Activated CD4-positive, alpha-beta memory T cell treated with anti-CD3 and anti-CD28 coated beads, Interleukin-2, amount 10 ng/mL, durations not matched to agents 7 days and 5 days (primary cell): ENCODE data around the gene OLFM1. TPM values are rescaled to one million over a fixed set of nuclear protein-coding genes. Genes with fewer than 3 reads are reported as not detected.
"Not testable (repeated sequence)": the region's sequence is repeated elsewhere in the genome, so short reads cannot be mapped to it uniquely, and the experiment has no call there.

Experiments used
- CTCF ChIA-PET: fragments of 350-600 bp; sonication (Branson Sonifier 250); formaldehyde crosslinking; loops from one replicate; lab custom pipeline; 2021; ENCODE audit warnings: antibody characterized with exemption, inconsistent platforms; lab: Charles Lee
- POLR2A ChIA-PET: fragments of 350-600 bp; sonication (Branson Sonifier 250); formaldehyde crosslinking; loops from one replicate; lab custom pipeline; 2021; ENCODE audit warnings: antibody characterized with exemption; lab: Charles Lee
- DNase-seq: peaks from one replicate; pipeline ENCODE4 v3.0.0-alpha.2; 2020
- H3K27ac Mint-ChIP-seq: one replicate; pipeline ENCODE4 v1.8.0; 2021; ENCODE audit warnings: mild to moderate bottlenecking, mixed read lengths
- H3K27me3 Mint-ChIP-seq: one replicate; pipeline ENCODE4 v1.8.0; 2021; ENCODE audit warnings: mixed read lengths
- H3K36me3 Mint-ChIP-seq: one replicate; pipeline ENCODE4 v1.8.0; 2021; ENCODE audit warnings: low read depth, mixed read lengths
- H3K4me1 Mint-ChIP-seq: one replicate; pipeline ENCODE4 v1.8.0; 2021; ENCODE audit warnings: mixed read lengths
- H3K4me3 Mint-ChIP-seq: one replicate; pipeline ENCODE4 v1.8.0; 2021; ENCODE audit warnings: mild to moderate bottlenecking, mixed read lengths
- H3K9me3 Mint-ChIP-seq: one replicate; pipeline ENCODE4 v1.8.0; 2021; ENCODE audit warnings: mixed read lengths
- total RNA-seq, 2 experiments: library from RNA; stranded (reverse); gene quantifications; one replicate each; pipeline ENCODE4 v1.2.3, GENCODE V29; 2021

Gene OLFM1
- total RNA-seq, 2 experiments from 2014 or later: not detected

DNA sequence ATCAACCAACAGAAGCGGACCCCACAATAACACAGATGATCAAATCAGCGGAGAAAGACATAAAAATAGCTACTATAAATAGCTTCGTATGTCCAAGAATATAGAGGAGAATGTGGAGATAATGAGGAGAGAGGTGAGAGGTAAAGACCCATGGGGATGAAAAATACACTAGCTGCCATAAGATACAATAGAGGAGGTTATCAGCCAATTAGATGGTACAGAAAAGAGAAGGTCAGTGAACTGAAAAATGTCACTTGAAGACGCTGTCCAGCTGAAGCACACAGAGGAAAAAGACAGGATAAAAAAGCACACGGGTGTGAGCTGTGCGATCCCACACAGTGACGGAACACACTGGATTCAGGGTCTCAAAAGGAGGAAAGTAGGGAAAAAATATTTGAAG, 73.4 kb downstream of the OLFM1 start:
- H3K4me1 Mint-ChIP-seq: no peaks in the 10 kb centered on the region
- no peaks in the 10 kb centered on the region for H3K27me3 Mint-ChIP-seq
- no peak overlapping the region for H3K27ac Mint-ChIP-seq
- no peaks in the 10 kb centered on the region for H3K36me3 Mint-ChIP-seq
- CTCF ChIA-PET: no interaction called here
- DNase-seq: no peak
- POLR2A ChIA-PET: no interaction called here
- no peaks in the 10 kb centered on the region for H3K9me3 Mint-ChIP-seq
- no peak overlapping the region for H3K4me3 Mint-ChIP-seq

GRCh38 chr9:135162599-135162998, 75.1 kb downstream of the OLFM1 start:
- H3K9me3 Mint-ChIP-seq, H3K36me3 Mint-ChIP-seq, POLR2A ChIA-PET, H3K4me3 Mint-ChIP-seq, H3K27me3 Mint-ChIP-seq, CTCF ChIA-PET, H3K27ac Mint-ChIP-seq, DNase-seq, H3K4me1 Mint-ChIP-seq: not testable (repeated sequence)

- POLR2A ChIA-PET: no interaction called here
- CTCF ChIA-PET: no interaction called here
Measured at GRCh38 chr9:135163023-135163780, 75.7 kb downstream of the OLFM1 start.

DNA sequence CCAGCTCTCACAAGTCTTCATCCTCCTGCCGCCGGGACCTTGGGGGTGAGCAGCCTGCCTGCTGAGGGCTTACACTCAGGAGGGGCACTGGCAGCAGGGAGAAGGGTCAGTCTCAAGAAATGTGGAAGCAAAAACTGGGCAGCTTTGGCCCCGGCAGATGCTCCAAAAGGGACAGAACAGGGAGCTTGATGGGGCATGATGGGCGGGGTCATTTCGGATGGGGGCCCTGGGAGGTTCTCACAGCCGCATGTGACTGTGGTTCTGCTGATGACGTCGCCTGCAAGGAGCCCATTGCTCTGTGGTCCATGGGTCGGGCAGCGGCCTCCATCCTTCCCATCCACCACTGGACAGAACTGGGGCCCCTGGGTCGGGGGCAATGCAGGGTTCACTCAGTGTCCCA, 76.6 kb downstream of the OLFM1 start:
- H3K36me3 Mint-ChIP-seq: no peaks in the 10 kb centered on the region
- no peak overlapping the region for H3K4me3 Mint-ChIP-seq
- no peaks in the 10 kb centered on the region for H3K9me3 Mint-ChIP-seq
- POLR2A ChIA-PET: no interaction called here
- H3K27ac Mint-ChIP-seq: no peak overlapping the region
- no peaks in the 10 kb centered on the region for H3K27me3 Mint-ChIP-seq
- DNase-seq: no peak
- CTCF ChIA-PET: no interaction called here
- no peaks in the 10 kb centered on the region for H3K4me1 Mint-ChIP-seq

More at GRCh38 chr9:135163023-135163780, 75.7 kb downstream of the OLFM1 start:
- Mint-ChIP-seq H3K36me3 (no peaks in the 10 kb centered on the region), H3K4me3 (no peak overlapping the region), H3K27me3 (no peaks in the 10 kb centered on the region), H3K9me3 (no peaks in the 10 kb centered on the region), H3K27ac (no peak overlapping the region), H3K4me1 (no peaks in the 10 kb centered on the region)
- no peak for DNase-seq

- H3K9me3 Mint-ChIP-seq: peaks cover 5% of the 10 kb centered on the region
- H3K4me3 Mint-ChIP-seq: no peak overlapping the region
- no peak overlapping the region for H3K27ac Mint-ChIP-seq
- no peaks in the 10 kb centered on the region for H3K36me3 Mint-ChIP-seq
- H3K4me1 Mint-ChIP-seq: no peaks in the 10 kb centered on the region
- DNase-seq: no peak
- ChIA-PET CTCF (no interaction called here), POLR2A (no interaction called here)
- no peaks in the 10 kb centered on the region for H3K27me3 Mint-ChIP-seq
Measured at GRCh38 chr9:135165003-135165711, 77.7 kb downstream of the OLFM1 start.

DNA sequence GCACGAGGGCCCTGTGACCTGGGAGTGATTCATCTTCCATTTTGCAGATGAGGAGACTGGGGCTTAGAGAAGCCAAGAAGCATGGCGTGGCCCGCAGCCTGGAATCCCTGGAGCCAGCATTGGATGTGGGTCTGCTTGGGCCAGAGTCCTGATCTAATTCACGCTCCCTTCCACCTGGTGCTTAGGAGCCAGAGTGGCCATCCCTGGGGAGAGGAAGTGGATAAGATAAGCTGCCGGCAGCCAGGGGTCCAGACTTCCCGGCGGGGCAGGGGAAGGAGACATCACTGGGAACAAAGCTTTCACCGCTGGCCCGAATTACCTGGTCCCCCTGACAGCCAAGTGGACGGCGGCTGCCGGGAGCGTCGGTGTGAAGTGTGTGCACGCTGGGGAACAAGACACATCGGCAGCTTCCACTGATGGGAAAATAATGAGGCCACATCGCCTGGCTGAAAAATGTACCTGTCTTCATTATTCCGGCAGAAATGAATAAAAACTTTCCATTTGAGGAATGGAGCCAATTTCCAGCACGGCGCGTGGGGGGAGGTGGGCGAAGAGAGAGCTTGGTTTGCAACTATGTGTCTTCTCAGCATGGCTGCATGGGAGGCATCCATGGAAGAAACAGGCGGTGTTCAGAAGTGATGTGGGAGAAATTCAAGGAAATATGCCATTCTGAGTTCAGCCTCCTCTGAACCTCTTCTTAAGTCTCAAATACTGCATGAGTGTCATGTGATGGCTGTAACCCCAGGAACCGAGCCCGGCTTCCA, 78.5 kb downstream of the OLFM1 start:
- ChIA-PET POLR2A (no interaction called here), CTCF (no interaction called here)
- Mint-ChIP-seq H3K4me3 (no peak overlapping the region), H3K27me3 (no peaks in the 10 kb centered on the region), H3K36me3 (no peaks in the 10 kb centered on the region), H3K9me3 (peaks cover 5% of the 10 kb centered on the region), H3K4me1 (no peaks in the 10 kb centered on the region), H3K27ac (no peak overlapping the region)
- no peak for DNase-seq

DNA sequence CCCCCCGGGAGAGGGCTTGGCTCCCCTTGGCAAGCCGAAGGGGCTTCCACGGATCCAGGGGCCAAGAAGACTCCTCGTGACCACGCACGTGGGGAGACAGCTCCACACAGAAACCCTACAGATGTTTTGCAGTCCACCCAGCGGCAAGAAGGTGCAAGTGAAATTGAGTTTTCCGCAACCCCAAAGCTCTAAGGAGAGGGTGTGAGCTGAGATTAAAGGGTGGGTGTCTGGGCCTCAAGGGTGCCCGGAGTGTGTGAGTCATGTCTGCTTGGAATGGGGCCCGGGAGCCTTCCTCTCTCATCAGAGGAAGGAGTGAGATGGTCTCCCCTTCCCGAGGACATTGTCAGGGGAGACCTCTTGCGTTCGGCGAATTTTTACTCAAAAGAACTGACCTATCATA, 79.1 kb downstream of the OLFM1 start:
- H3K4me1 Mint-ChIP-seq: no peaks in the 10 kb centered on the region
- H3K27ac Mint-ChIP-seq: no peak overlapping the region
- ChIA-PET POLR2A (no interaction called here), CTCF (no interaction called here)
- no peak for DNase-seq
- peaks cover 5% of the 10 kb centered on the region for H3K9me3 Mint-ChIP-seq
- no peaks in the 10 kb centered on the region for H3K36me3 Mint-ChIP-seq
- no peaks in the 10 kb centered on the region for H3K27me3 Mint-ChIP-seq
- no peak overlapping the region for H3K4me3 Mint-ChIP-seq

GRCh38 chr9:135167356-135167755, 79.9 kb downstream of the OLFM1 start:
- no peak for DNase-seq
- Mint-ChIP-seq H3K36me3 (no peaks in the 10 kb centered on the region), H3K27ac (no peak overlapping the region), H3K9me3 (peaks cover 5% of the 10 kb centered on the region), H3K4me3 (no peak overlapping the region), H3K27me3 (no peaks in the 10 kb centered on the region), H3K4me1 (no peaks in the 10 kb centered on the region)
- ChIA-PET POLR2A (no interaction called here), CTCF (no interaction called here)

DNA sequence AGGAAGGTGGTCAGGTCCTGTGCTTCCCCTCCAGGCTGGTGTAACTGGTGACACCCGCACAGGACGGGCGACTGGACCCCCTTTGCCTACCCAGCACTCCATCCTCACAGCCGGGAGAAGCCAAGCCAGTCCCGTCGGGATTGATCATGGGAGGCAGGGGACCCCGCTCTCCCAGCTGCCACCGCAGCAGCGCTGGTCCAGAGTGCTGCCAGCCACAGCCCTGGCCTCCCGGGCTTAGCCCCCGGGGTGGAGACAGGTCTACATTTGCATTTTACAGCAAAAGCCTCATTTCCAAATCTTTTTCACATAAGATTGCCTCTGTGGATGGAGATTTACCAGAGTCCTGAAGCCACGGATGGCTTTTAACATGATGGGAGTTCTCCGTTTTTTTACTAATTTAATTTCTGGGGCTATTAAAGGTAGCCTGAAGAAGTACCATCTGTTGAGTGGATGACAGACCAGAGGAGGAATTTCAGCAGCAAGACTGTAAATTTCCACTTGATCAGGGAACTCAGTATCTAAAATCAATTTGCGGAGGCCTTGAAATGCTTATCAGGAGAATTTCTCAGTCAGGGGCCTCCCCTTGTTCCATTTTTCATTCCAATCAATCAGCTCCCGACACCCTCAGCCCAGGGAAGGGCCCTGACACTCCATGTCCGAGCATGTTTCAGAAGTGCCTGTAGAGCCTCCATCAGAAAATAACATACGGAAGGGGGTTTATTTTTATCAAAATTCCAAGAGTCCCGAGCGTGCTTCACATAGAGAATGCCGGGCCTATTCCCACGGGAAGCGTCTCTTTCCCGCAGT, 80.6 kb downstream of the OLFM1 start:
- Mint-ChIP-seq H3K27me3 (no peaks in the 10 kb centered on the region), H3K9me3 (peaks cover 5% of the 10 kb centered on the region), H3K4me3 (no peak overlapping the region), H3K36me3 (no peaks in the 10 kb centered on the region), H3K4me1 (no peaks in the 10 kb centered on the region), H3K27ac (no peak overlapping the region)
- POLR2A ChIA-PET: no interaction called here
- CTCF ChIA-PET: no interaction called here
- no peak for DNase-seq

- no peaks in the 10 kb centered on the region for H3K27me3 Mint-ChIP-seq
- H3K4me3 Mint-ChIP-seq: no peak overlapping the region
- H3K27ac Mint-ChIP-seq: no peak overlapping the region
- CTCF ChIA-PET: no interaction called here
- DNase-seq: no peak
- peaks cover 5% of the 10 kb centered on the region for H3K9me3 Mint-ChIP-seq
- H3K4me1 Mint-ChIP-seq: no peaks in the 10 kb centered on the region
- POLR2A ChIA-PET: no interaction called here
- H3K36me3 Mint-ChIP-seq: no peaks in the 10 kb centered on the region
Measured at GRCh38 chr9:135169709-135170226, 82.3 kb downstream of the OLFM1 start.

GRCh38 chr9:135170535-135170934, 83.1 kb downstream of the OLFM1 start:
- CTCF ChIA-PET: no interaction called here
- H3K36me3 Mint-ChIP-seq: no peaks in the 10 kb centered on the region
- no peak overlapping the region for H3K4me3 Mint-ChIP-seq
- H3K9me3 Mint-ChIP-seq: peaks cover 5% of the 10 kb centered on the region
- no peaks in the 10 kb centered on the region for H3K4me1 Mint-ChIP-seq
- DNase-seq: no peak
- no peak overlapping the region for H3K27ac Mint-ChIP-seq
- H3K27me3 Mint-ChIP-seq: no peaks in the 10 kb centered on the region
- POLR2A ChIA-PET: no interaction called here
